NCI-H187 treated with DMSO at 0.1 percent for 48 hours (cell line): ENCODE results near the gene RPTOR.
"Not testable (repeated sequence)": the region's sequence is repeated elsewhere in the genome, so short reads cannot be mapped to it uniquely, and the experiment has no call there.

Source experiments
- DNase-seq: peaks from one replicate; lab custom pipeline; 2025; lab: John Stamatoyannopoulos, UW

Gene RPTOR

GRCh38 chr17:80544655-80545498 is at the start of gene RPTOR:
Gene RPTOR, plus strand, starts transcription at chr17:80544838. Its CDS starts 792 bp downstream, at chr17:80545630.
- DNase-seq, result no peak

DNA sequence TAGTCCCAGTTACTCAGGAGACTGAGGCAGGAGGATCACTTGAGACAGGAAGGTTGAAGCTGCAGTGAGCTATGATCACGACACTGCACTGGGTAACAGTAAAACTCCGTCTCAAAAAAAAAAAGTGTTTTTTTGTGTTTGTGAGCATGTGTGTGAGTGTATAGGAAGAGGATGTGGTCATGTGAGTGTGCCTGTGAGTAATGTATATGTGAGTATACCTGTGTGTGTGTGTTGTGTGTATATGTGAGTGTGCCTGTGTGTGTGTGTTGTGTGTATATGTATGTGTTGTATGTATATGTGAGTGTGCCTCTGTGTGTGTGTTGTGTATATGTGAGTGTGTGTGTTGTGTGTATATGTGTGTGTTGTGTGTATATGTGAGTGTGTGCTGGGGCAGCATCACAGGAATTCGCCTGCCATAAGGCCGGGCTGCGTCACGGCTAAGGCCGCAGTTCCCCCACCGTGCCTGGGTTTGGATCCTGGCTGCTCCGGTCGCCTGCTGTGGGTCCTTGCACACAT is 46.9 kb upstream of the RPTOR start:
- DNase-seq, result no peak

GRCh38 chr17:80498242-80498919 is 46.3 kb upstream of the RPTOR start:
- no peak for DNase-seq

GRCh38 chr17:80498920-80499410 is 45.7 kb upstream of the RPTOR start:
- no peak for DNase-seq

DNA sequence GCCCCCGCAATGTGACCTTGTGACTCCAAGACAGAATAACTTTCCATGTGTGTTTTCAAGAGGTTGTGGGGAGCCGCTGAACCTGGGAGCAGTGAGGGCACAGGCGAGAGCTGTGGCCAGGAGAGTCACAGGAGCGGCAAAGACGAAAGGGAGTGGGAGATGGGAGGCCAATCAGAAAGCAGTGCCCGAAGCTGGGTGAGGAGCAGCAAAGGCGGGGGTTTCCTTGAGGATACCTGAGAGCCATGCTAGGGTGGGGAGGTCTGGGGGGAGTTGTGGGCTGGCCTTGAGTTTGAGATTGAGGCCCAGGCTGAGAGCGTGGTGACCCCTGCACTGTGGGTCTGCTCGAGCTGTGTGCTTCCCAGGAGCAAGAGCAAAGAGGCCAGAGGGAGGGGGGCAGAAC is 45.1 kb upstream of the RPTOR start:
- no peak for DNase-seq

DNA sequence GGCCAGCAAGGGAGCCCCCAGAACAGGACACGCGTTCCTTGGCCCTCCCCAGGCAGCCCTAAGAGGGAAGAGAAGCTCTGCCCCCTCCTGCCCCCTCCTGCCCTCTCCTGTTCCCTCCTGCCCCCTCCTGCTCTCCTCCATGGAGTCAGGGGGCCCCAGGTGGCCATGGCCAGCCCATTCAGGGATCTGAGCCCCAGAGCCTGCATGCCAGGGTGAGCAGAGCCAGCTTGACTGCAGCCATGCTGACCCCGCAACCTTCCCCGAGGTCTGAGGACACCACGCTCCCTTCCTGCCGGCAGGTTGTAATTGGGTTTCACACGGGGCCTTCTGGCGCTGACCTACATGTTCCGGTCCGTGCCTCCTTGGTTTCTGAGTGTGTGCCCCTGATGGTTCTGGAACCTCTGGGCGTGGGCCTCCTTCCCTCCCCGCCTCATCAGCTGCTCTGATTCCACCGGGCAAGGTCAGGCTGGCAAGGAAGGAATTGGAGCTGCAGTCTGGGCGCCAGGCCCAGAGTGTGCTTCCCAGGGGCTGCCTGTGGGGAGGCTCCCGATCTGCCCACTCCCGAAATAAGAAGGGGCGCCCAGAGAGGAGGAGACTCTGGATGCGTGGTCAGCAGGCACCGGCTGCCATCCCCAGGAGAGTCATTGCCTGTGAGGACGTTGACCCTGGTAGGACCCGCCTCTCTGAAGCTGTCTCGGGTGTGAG is 44.5 kb upstream of the RPTOR start:
- no peak for DNase-seq

GRCh38 chr17:80501741-80502577 is 42.7 kb upstream of the RPTOR start:
- DNase-seq, result no peak

DNA sequence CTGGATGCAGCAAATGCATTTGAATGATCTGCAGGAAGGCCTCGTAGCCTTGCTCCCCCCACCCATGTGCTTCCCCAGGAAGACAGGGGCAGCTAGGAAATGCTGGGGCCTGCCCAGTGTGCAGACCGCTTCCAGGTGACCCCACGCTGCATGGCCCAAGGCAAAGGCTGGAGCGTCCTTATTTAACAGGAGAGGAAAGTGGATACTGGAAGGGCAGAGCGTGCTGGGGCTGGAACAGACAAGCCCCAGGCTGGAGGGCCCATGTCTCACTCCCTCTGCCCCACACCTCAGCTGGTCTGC is 42.1 kb upstream of the RPTOR start:
- DNase-seq, result no peak

GRCh38 chr17:80503031-80503430 is 41.6 kb upstream of the RPTOR start:
- DNase-seq, result no peak

DNA sequence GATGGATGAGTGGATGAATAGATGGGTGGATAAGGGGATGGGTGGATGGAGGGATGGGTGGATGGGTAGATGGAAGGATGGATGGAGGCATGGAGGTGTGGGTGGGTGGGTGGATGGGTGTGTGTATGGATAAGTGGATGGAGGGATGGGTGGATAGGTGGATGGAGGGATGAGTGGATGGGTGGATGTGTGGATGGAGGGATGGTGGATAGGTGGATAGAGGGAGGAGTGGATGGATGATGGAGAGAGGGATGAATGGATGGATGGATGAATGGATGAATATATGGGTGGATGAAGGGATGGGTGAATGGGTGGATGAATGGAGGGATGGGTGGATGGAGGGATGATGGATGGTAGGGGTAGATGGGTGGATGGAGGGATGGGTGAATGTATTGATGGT is 40.7 kb upstream of the RPTOR start:
- no peak for DNase-seq

DNA sequence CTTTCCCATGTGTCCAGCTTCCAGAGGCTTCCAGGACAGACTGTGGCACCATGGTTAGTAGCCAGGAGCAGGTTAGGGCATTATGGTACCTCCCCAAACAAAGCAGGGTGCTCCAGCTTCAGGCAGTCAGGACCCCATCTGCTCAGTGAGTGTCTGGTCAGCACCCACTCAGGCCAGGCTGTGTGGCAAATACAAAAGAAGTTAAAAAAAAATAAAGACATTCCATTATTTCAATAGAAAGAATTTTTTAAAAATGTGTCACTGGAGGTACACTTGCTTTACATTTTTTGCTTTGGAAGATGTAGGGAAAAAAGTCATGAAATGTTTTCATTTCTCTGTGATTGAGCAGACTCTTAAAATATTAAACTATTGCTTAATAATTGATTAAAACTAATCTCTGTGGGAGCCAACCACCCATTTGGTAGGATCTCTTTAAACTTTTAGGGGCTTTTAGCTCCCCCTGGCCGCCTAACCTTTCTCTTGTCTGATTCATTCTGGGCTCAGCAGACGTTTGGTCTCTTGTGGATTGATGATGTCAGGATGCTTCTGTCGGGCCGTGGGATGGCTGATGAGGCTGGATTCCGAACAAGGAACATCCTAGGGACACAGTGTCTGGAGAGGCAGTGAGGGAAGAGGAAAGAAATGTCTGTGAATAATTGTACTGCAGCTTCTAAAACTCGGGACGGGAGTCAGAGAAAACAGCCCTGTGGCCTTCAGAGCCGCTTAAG is 39.8 kb upstream of the RPTOR start:
- no peak for DNase-seq

GRCh38 chr17:80507177-80507576 is 37.5 kb upstream of the RPTOR start:
- not testable (repeated sequence) for DNase-seq

- no peak for DNase-seq
These were observed 36.7 kb upstream of the RPTOR start for GRCh38 chr17:80507965-80508364.

DNA sequence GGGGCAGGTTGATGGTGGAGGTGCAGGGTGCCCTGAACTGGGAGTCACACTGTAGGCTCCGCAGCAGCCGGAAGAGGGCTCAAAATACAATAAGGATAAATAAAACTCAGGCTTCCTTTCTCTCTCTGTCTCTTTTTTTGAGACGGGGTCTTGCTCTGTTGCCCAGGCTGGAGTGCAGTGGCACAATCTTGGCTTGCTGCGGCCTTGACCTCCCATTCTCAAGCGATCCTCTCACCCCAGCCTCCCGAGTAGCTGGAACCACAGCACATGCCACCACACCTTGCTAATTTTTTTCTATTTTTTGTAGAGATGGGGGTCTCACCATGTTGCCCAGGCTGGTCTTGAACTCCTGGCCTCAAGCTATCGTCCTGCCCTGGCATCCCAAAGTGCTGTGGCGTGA is 35.3 kb upstream of the RPTOR start:
- DNase-seq, result no peak

DNA sequence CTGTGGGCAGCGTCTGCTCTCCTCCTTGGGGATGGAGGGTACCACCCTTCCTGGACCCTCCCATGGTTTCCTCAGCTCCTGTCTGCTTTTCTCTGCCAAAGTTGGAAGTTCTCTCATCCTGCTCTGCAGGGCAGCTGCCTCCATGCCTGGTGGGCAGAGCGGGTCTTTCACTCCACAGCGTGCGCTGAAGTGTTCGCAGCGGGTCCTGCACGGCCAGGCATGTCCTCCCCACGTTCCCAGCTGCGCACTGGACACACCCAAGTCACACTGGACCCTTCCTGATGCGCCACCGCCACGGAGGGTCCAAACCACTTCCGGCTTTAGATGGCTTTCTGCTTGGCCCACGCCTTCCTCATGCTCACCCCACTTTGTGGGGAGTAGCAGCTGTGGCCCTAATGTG is 34.5 kb upstream of the RPTOR start:
- DNase-seq, result no peak

DNA sequence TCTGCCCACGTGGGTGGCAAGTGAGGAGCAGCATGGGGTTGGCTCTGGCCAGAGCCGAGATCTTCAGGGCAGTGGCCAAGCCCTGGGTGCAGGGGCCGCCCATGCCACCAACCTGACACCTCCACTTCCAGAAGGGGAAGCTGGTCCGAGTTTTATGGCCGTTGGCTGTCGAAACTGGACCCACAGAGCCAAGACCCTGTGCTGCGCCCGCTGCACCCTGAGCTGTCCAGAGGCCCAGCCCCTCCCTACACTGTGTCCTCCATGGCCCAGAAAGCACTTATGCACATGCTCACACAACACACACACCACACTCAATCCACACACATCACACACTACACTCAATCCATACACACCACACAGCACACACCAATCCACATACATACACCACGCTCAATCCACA is 33.9 kb upstream of the RPTOR start:
- no peak for DNase-seq

DNA sequence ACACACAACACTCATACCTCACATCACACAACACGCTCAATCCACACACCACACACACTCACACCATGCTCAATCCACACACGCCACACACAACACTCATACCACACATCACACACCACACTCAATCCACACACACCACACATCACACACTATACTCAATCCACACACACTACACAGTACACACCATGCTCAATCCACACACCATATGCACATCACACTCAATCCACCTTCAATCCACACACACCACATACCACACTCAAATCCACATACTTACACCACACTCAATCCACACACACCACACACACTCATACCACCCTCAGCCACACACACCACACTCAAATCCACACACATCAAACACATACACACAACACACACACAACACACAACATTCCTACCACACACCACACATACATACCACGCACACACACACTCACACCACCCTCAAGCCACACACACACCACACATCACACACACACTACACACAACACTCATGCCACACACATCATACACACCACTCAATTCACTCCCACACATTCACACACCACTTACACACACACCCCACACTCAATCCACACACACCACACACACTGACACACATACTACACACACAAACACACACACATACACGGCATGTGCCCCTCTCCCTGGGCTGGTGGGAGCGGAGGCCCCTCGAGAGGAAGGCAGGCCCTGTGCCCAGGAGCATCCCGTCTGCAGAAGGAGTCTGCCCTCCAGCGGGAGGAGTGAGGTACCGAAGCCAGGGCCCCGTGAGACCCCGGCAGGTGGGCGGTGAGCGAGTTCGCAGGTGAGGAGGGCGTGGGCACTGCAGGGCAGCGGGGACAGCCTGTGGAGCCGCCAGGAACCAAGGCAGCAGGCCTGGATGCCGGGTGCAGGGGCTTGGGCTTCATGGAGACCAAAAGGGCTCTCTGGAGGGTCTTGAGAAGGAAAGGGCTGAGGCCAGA is 33.1 kb upstream of the RPTOR start:
- no peak for DNase-seq

DNA sequence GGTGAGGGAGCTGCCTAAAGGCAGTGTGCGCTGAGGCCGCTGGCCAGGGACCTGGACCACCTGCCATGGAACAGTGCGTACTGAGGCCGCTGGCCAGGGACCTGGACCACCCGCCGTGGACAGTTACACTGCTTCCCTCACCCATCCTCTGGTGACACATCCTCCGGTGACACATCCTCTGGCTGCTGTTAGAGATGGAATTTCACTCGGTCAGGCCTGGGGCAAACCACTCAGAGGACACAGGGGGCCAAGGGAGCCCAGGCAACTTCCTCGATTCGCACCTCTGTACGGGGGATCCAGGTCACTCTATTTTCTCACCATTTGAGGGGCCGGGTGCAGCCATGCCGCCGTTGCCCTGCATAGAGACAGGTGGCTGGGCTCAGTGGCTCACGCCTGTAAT is 32.4 kb upstream of the RPTOR start:
- no peak for DNase-seq

- DNase-seq, result no peak
These were observed 31.4 kb upstream of the RPTOR start for GRCh38 chr17:80513201-80513600.

DNA sequence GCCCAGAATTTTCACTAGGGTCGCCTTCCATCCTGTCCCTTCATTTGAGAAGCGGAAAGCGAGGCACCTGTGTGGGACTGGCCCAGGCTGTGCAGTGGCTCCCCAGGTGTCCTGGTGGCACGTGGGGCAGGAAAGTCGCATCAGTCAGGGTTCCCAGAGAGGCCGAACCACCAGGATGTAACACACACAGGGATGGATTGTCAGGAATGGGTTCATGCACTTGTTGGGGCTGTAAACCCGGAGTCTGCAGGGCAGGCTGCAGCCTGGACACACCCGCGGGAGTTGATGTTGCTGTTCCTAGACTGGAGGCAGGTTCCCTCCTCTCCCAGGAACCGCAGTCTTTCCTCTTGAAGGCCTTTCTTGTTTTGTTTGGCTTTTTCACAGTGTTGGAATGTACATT is 30.7 kb upstream of the RPTOR start:
- DNase-seq, result no peak
